Vagina (tissue), 2 donors: ENCODE results near the gene FNDC4.
A peak's percentile ranks its signal among the peaks of the same experiment; 100 is the strongest.

ENCODE experiments used
- CTCF ChIP-seq, 3 experiments: fragments of 450-650 bp in 2 of 3; fragments of 200-600 bp in 1 of 3; sonication (generic) in 1 of 3; IDR thresholded peaks; one replicate each; pipeline ENCODE4 v1.5.1; 2017 to 2019; ENCODE audit warnings: antibody characterized with exemption in 3 of 3, mild to moderate bottlenecking in 2 of 3, moderate library complexity in 2 of 3
- POLR2A ChIP-seq, 2 donors: fragments of 450-650 bp; IDR thresholded peaks; one replicate each; pipeline ENCODE4 v1.6.1; 2017; ENCODE audit warnings: antibody characterized with exemption in 2 of 2, mild to moderate bottlenecking in 2 of 2, moderate library complexity in 2 of 2

- TF ChIP-seq POLR2A (IDR thresholded peaks at IDR 0.05) (peak in 1 of 2 donors; percentile 63), CTCF (IDR thresholded peaks at IDR 0.05) (no peak)
These were observed 5.3 kb downstream of the FNDC4 start, which contains the start of gene IFT172 for GRCh38 chr2:27489498-27490397.
